Left lung (tissue), 10 donors: ENCODE measurements around the gene ZNF813. TPM values are rescaled to one million over a fixed set of nuclear protein-coding genes. Genes with fewer than 3 reads are reported as not detected.
A peak's percentile ranks its signal among the peaks of the same experiment; 100 is the strongest.
"Not testable (repeated sequence)": the region's sequence is repeated elsewhere in the genome, so short reads cannot be mapped to it uniquely, and the experiment has no call there.

Source experiments
- ATAC-seq: fragments of 200-7000 bp; cut with Tn5 transposase; one replicate; pipeline ENCODE4 v1.9.1; 2020; ENCODE audit warnings: moderate library complexity
- DNase-seq, 4 donors: peaks; one replicate each; pipeline ENCODE4 v3.0.0-alpha.2; 2013 to 2020
- H3K27ac ChIP-seq, 2 donors: fragments of 200-600 bp; sonication (generic) in 1 of 2; one replicate each; pipeline versions ENCODE4 v1.5.0 to v1.8.0; 2020 to 2021
- H3K27me3 ChIP-seq, 2 donors: fragments of 200-600 bp; sonication (generic) in 1 of 2; one replicate each; pipeline versions ENCODE4 v1.5.0 to v1.8.0; 2020 to 2021
- H3K36me3 ChIP-seq, 2 donors: fragments of 200-600 bp; sonication (generic) in 1 of 2; one replicate each; pipeline versions ENCODE4 v1.5.0 to v1.8.0; 2020 to 2021
- H3K4me1 ChIP-seq, 2 donors: fragments of 200-600 bp; one replicate each; pipeline ENCODE4 v1.8.0; 2021
- H3K4me3 ChIP-seq, 2 donors: fragments of 200-600 bp; sonication (generic) in 1 of 2; one replicate each; pipeline versions ENCODE4 v1.5.0 to v1.8.0; 2020 to 2021; ENCODE audit warnings: mild to moderate bottlenecking in 1 of 2
- H3K9me3 ChIP-seq, 2 donors: fragments of 200-600 bp; sonication (generic) in 1 of 2; one replicate each; pipeline versions ENCODE4 v1.5.0 to v1.8.0; 2020 to 2021
- intact Hi-C, 2 donors: fragments of 100-400 bp; cut with DNase I; formaldehyde crosslinking; loops; one replicate each; pipeline versions ENCODE4 v1.11.2 to v1.14.2; 2022
- polyA plus RNA-seq, 6 donors: library from polyadenylated mRNA; unstranded; fragments of 120-200 nt; gene quantifications; one replicate each; pipeline ENCODE4 v1.2.1, GENCODE V29; 2013; ENCODE audit not compliant: insufficient read length in 6 of 6
- total RNA-seq, 2 donors: library from RNA; stranded (reverse); fragmentation: NEBNext Ultra II Directional; extraction: Animal tissue kit (Norgen Biotek cat#: 25700); gene quantifications; one replicate each; pipeline ENCODE4 v1.2.1, GENCODE V29; 2021
- TF ChIP-seq, protein P1 (sequence below), 2 donors: fragments of 200-600 bp; sonication (generic) in 1 of 2; IDR thresholded peaks; one replicate each; pipeline versions ENCODE4 v1.5.0 to v1.8.0; 2021; ENCODE audit warnings: antibody characterized with exemption in 2 of 2
- donor health status: DM: no; HTN: yes; CAD: no.
- donor health status: DM: no; HTN: no; CAD: no.

The ZNF813 gene
- total and polyA plus RNA-seq, 8 donors = 5.2 to 6.5 (median 5.8) TPM

DNA sequence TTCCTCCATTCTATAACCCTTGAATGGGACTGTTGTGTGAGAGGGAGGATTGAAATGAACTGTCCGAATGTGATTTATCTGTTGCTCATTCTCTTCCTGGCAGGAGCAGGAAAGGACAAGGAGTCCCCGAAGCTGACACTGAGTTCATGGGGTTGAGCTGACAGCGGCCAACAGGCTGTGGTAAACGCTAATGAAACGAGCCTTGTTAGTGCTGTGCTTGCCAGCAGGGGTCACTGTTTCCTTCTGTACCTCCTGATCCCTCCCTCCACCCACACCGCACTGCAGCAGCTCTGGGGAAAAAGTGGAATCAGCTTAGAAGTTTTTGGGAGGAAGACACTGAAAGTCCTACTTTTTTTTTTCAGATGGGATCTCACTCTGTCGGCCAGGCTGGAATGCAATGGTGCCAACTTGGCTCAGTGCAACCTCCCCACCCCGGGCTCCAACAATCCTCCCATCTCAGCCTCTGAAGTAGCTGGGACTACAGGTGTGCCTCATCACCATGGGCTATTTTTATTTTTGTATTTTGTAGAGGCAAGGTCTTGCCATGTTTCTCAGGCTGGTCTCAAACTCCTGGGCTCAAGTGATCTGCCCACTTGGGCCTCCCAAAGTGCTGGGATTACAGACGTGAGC lies 42.5 kb upstream of the ZNF813 start:
- peak; percentile 99 for ATAC-seq
- Histone ChIP-seq H3K4me1 (peaks cover 0 to 7% of the 10 kb centered on the region in 2 donors), H3K27ac (no peak overlapping the region), H3K9me3 (no peaks in the 10 kb centered on the region), H3K36me3 (no peaks in the 10 kb centered on the region), H3K4me3 (no peak overlapping the region), H3K27me3 (no peaks in the 10 kb centered on the region)
- intact Hi-C loops = loop anchor here in 1 of 2 donors (10.0 kb wide), 1 partner anchor 90 kb away; no protein-coding TSS in a partner anchor
- DNase-seq = peak; percentile 65 to 85 (median 75)
- TF ChIP-seq, protein P1, sequence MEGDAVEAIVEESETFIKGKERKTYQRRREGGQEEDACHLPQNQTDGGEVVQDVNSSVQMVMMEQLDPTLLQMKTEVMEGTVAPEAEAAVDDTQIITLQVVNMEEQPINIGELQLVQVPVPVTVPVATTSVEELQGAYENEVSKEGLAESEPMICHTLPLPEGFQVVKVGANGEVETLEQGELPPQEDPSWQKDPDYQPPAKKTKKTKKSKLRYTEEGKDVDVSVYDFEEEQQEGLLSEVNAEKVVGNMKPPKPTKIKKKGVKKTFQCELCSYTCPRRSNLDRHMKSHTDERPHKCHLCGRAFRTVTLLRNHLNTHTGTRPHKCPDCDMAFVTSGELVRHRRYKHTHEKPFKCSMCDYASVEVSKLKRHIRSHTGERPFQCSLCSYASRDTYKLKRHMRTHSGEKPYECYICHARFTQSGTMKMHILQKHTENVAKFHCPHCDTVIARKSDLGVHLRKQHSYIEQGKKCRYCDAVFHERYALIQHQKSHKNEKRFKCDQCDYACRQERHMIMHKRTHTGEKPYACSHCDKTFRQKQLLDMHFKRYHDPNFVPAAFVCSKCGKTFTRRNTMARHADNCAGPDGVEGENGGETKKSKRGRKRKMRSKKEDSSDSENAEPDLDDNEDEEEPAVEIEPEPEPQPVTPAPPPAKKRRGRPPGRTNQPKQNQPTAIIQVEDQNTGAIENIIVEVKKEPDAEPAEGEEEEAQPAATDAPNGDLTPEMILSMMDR (IDR thresholded peaks at IDR 0.05) = peak; percentile 79 to 82

DNA sequence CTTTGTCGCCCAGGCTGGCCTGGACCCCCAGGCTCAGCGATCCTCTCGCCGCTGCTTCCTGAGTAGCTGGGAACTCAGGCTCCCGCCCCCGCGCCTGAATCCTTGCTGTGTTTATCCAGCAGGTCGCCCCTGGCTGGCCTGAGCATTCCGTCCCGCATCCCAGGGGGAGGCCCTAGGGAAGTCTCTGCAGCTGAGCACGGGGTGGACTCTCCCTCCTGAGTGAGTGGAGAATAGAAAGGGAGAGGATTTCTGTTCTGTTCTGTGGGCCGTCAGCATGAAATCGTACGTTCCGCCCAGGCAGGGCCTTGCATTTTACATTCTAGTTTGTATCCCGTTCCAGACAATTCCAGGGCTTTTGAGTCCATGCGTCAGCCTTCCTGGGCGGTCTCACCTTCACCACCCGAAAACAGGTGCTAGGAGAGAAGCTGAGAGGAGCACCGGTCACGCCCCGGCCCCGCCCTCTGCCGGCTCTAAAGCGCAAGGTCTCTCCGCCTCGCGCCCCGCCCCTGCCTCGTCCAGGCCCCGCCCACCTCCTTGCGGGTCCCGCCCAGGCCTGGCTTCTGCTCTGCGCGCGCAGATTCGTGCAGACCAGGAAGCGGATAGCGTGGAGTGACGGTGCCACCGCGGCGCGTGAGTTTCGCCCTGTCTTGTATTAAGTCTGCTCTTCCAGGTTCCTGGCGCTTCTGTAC lies 36.0 kb upstream of the ZNF813 start, which contains the start of gene ZNF761:
Gene ZNF761 (plus strand): TSS at position 586 of the 689 bp plus-strand sequence. CDS start 15,285 bp downstream, outside the sequence.
- TF ChIP-seq, protein P1 (IDR thresholded peaks at IDR 0.05) = peak; percentile 19 to 55
- intact Hi-C loops = no loop called here
- peaks cover 0 to 29% of the 10 kb centered on the region in 2 donors for H3K36me3 ChIP-seq
- peaks cover 0 to 2% of the 10 kb centered on the region in 2 donors for H3K9me3 ChIP-seq
- ATAC-seq = peak; percentile 100
- H3K4me1 ChIP-seq = peaks cover 0 to 17% of the 10 kb centered on the region in 2 donors
- peak within 1 kb of the TSS; percentile 67 to 74 for H3K4me3 ChIP-seq
- no peaks in the 10 kb centered on the region for H3K27me3 ChIP-seq
- peak within 1 kb of the TSS; percentile 75 to 89 for H3K27ac ChIP-seq
- peak; percentile 89 to 99 (median 96) for DNase-seq

DNA sequence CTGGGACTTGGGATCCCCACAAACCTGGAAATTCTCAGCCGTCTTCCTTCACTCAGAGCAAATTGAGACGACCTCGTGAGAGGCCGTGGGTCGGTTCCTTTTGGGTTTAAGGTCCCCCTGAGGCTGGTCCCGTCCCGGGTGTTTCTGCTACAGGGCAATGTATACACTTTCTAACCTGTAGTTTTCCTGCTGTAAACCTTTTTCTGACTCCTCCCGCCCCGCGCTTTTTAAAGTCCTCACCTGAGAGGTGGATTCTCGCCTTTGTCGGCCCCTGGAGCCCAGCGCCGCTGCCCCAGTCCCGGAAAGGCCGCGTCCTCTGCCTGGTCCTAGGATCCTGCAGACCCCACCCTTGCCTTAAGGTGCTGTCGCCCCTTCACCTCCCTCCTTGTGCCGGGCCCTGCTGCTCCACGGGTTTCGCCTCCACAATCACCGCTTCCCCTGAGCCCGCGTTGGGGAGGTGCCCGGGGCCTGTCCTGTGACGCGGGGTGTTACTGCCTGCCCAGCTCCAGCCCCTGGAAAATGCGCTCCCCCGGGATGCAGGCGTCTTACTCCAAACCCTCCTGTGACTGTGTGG lies 35.4 kb upstream of the ZNF813 start:
- peak; percentile 7 to 82 (median 24) for DNase-seq
- Histone ChIP-seq H3K4me1 (peaks cover 0 to 17% of the 10 kb centered on the region in 2 donors), H3K27me3 (no peaks in the 10 kb centered on the region), H3K9me3 (peaks cover 0 to 4% of the 10 kb centered on the region in 2 donors), H3K4me3 (peak overlapping the region; percentile 67 to 74), H3K36me3 (peaks cover 0 to 32% of the 10 kb centered on the region in 2 donors), H3K27ac (peak overlapping the region; percentile 71 to 75)
- TF ChIP-seq, protein P1 (IDR thresholded peaks at IDR 0.05) = no peak
- peak; percentile 50 for ATAC-seq
- intact Hi-C loops = no loop called here

DNA sequence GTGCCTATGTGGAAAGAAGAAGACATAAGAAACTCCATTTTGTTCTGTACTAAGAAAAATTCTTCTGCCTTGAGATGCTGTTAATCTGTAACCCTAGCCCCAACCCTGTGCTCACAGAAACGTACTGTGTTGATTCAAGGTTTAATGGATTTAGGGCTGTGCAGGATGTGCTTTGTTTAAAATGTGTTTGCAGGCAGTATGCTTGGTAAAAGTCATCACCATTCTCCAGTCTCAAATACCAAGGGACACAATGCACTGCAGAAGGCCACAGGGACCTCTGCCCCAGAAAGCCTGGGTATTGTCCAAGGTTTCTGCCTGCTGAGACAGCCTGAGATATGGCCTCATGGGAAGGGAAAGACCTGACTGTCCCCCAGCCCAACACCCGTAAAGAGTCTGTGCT lies 23.7 kb upstream of the ZNF813 start:
- H3K27me3 ChIP-seq, H3K4me1 ChIP-seq, H3K4me3 ChIP-seq, DNase-seq, intact Hi-C loops, H3K27ac ChIP-seq, ATAC-seq: not testable (repeated sequence)
- Histone ChIP-seq H3K9me3 (peaks cover 0 to 70% of the 10 kb centered on the region in 2 donors), H3K36me3 (peaks cover 0 to 91% of the 10 kb centered on the region in 2 donors)

DNA sequence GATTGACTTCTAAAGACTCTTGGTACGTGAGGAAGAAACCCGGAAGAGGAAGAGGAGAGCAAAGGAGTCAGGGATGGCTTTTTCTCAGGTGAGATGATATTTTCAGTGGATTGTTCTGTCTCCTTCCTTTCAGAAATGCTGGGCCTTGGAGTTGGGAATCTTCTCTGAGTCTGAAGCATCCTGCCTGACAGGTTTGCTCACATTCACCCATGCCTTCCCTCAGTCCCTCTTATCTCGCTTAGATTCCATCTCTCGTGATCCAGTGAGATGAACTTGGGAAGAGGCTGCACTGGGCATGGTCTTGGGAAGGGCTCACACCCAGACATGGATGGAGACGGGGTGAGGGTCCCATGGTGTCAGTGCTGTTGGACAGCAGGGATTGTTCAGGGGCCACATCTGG lies 20.3 kb upstream of the ZNF813 start:
- H3K4me3 ChIP-seq, intact Hi-C loops, H3K27ac ChIP-seq, H3K4me1 ChIP-seq, ATAC-seq, H3K27me3 ChIP-seq, DNase-seq: not testable (repeated sequence)
- H3K9me3 ChIP-seq = peaks cover 0 to 77% of the 10 kb centered on the region in 2 donors
- H3K36me3 ChIP-seq = peaks cover 0 to 91% of the 10 kb centered on the region in 2 donors

DNA sequence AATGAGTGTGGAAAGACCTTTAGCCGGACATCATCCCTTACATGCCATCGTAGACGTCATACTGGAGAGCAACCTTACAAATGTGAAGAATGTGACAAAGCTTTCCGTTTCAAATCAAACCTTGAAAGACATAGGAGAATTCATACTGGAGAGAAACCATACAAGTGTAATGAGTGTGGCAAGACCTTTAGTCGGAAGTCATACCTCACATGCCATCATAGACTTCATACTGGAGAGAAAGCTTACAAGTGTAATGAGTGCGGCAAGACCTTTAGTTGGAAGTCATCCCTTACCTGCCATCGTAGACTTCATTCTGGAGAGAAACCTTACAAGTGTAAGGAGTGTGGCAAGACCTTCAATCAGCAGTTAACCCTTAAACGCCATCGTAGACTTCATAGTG lies 11.7 kb upstream of the ZNF813 start:
- H3K4me3 ChIP-seq = no peak overlapping the region
- no peak overlapping the region for H3K27ac ChIP-seq
- TF ChIP-seq, protein P1 (IDR thresholded peaks at IDR 0.05) = no peak
- ATAC-seq (no peak), DNase-seq (no peak)
- peaks cover 3 to 51% of the 10 kb centered on the region in 2 donors for H3K36me3 ChIP-seq
- H3K27me3 ChIP-seq = no peaks in the 10 kb centered on the region
- H3K9me3 ChIP-seq = peaks cover 0 to 99% of the 10 kb centered on the region in 2 donors
- intact Hi-C loops = no loop called here
- no peaks in the 10 kb centered on the region for H3K4me1 ChIP-seq

DNA sequence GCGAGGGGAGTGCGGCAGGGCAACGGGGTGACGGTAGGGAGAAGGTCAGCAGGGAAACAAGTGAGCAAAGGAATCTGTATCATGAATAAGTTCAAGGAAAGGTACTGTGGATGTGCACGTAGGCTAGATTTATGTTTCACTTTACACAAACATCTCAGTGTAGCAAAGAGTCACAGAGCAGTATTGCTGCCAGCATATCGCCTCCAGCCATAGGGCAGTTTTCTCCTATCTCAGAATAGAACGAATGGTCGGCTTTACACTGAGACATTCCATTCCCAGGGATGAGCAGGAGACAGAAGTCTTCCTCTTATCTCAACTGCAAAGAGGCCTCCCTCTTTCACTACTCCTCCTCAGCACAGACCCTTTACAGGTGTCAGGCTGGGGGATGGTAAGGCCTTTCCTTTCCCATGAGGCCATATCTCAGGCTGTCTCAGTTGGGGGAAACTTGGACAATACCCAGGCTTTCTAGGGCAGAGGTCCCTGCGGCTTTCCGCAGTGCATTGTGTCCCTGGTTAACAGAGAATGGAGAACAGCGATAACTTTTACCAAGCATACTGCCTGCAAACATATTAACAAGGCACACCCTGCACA lies 7.3 kb upstream of the ZNF813 start:
- H3K4me1 ChIP-seq, H3K27ac ChIP-seq, H3K4me3 ChIP-seq, DNase-seq, intact Hi-C loops, ATAC-seq, H3K27me3 ChIP-seq, H3K36me3 ChIP-seq: not testable (repeated sequence)
- peaks cover 0 to 75% of the 10 kb centered on the region in 2 donors for H3K9me3 ChIP-seq
